Measurements from ENCODE around the gene TSSK3.
A peak's percentile ranks its signal among the peaks of the same experiment; 100 is the strongest.

The TSSK3 gene

GRCh38 chr1:32411261-32411660 lies 48.9 kb downstream of the TSSK3 start:
- H3F3A ChIP-seq (ENCODE audit: low read depth), result no peaks in the 10 kb centered on the region
- no peak overlapping the region for H3K4me3 ChIP-seq (ENCODE audit: low read length, poor library complexity, severe bottlenecking)
- H3K4me2 ChIP-seq (ENCODE audit: low read depth, low read length, poor library complexity, severe bottlenecking), result no peak overlapping the region
- H3K9me3 ChIP-seq (ENCODE audit: insufficient read depth, low read depth, low read length), result no peaks in the 10 kb centered on the region
- no peaks in the 10 kb centered on the region for H3K36me3 ChIP-seq (ENCODE audit: insufficient read depth, low read length)
- no peaks in the 10 kb centered on the region for H3K79me2 ChIP-seq (ENCODE audit: insufficient read depth, low read length)
- no peak overlapping the region for H2AFZ ChIP-seq (ENCODE audit: low read length)
- TF ChIP-seq CTCF (conservative IDR thresholded peaks at IDR 0.05; ENCODE audit: low read length) (no peak), EZH2phosphoT487 (IDR thresholded peaks at IDR 0.05; ENCODE audit: borderline replicate concordance) (no peak)
- H3K4me1 ChIP-seq (ENCODE audit: insufficient read depth, low read length, poor library complexity, severe bottlenecking), result no peaks in the 10 kb centered on the region
- H4K20me1 ChIP-seq (ENCODE audit: insufficient read depth, low read length, poor library complexity, severe bottlenecking), result no peaks in the 10 kb centered on the region
- no peaks in the 10 kb centered on the region for H3K9me2 ChIP-seq (replicated peaks; ENCODE audit: low read depth, low read length)
- no peak overlapping the region for H3K9ac ChIP-seq (ENCODE audit: low read depth, low read length, poor library complexity, severe bottlenecking)
- no peaks in the 10 kb centered on the region for H3K27me3 ChIP-seq (ENCODE audit: insufficient read depth, low read length, poor library complexity, severe bottlenecking)

- H3K79me2 ChIP-seq (ENCODE audit: insufficient read depth, low read length), result no peaks in the 10 kb centered on the region
- H3K4me2 ChIP-seq (ENCODE audit: low read depth, low read length, poor library complexity, severe bottlenecking), result no peak overlapping the region
- no peaks in the 10 kb centered on the region for H4K20me1 ChIP-seq (ENCODE audit: insufficient read depth, low read length, poor library complexity, severe bottlenecking)
- H3K4me1 ChIP-seq (ENCODE audit: insufficient read depth, low read length, poor library complexity, severe bottlenecking), result no peaks in the 10 kb centered on the region
- H3K9me3 ChIP-seq (ENCODE audit: insufficient read depth, low read depth, low read length), result no peaks in the 10 kb centered on the region
- no peak for TF ChIP-seq EZH2phosphoT487 (IDR thresholded peaks at IDR 0.05; ENCODE audit: borderline replicate concordance)
- TF ChIP-seq CTCF (conservative IDR thresholded peaks at IDR 0.05; ENCODE audit: low read length), result peak; percentile 91
- H3K4me3 ChIP-seq (ENCODE audit: low read length, poor library complexity, severe bottlenecking), result no peak overlapping the region
- no peaks in the 10 kb centered on the region for H3K36me3 ChIP-seq (ENCODE audit: insufficient read depth, low read length)
- H2AFZ ChIP-seq (ENCODE audit: low read length), result peak overlapping the region; percentile 68
- no peaks in the 10 kb centered on the region for H3K9me2 ChIP-seq (replicated peaks; ENCODE audit: low read depth, low read length)
- no peaks in the 10 kb centered on the region for H3F3A ChIP-seq (ENCODE audit: low read depth)
- no peak overlapping the region for H3K9ac ChIP-seq (ENCODE audit: low read depth, low read length, poor library complexity, severe bottlenecking)
- H3K27me3 ChIP-seq (ENCODE audit: insufficient read depth, low read length, poor library complexity, severe bottlenecking), result no peaks in the 10 kb centered on the region
These were observed 51.3 kb downstream of the TSSK3 start for GRCh38 chr1:32413507-32414185.
